22Rv1 (cell line): ENCODE results near the gene TXLNG.

Experiments used
- CTCF ChIP-seq: fragments of 450-650 bp; IDR thresholded peaks from 2 replicates; pipeline ENCODE4 v1.5.1; 2017; ENCODE audit warnings: mild to moderate bottlenecking
- ZFX ChIP-seq: fragments of 450-650 bp; IDR thresholded peaks from 2 replicates; pipeline ENCODE4 v1.6.1; 2017; ENCODE audit warnings: antibody characterized with exemption, borderline replicate concordance

- no peak for TF ChIP-seq CTCF
- no peak for TF ChIP-seq ZFX
Observed at GRCh38 chrX:16869393-16870094, 83.3 kb downstream of the TXLNG start.
